CD14-positive monocyte (primary cell): ENCODE results near the gene ABCA2. TPM values are rescaled to one million over a fixed set of nuclear protein-coding genes. Genes with fewer than 3 reads are reported as not detected.

Experiments
- DNase-seq, 3 donors: peaks; one replicate each; pipeline ENCODE4 v3.0.0-alpha.2; 2011 to 2022
- H2AFZ ChIP-seq: 2 replicates; pipeline ENCODE4 v1.6.0; 2012; ENCODE audit warnings: mild to moderate bottlenecking, low read depth, low read length, inconsistent platforms; ENCODE audit not compliant: insufficient read depth, poor library complexity, severe bottlenecking
- H3K27ac ChIP-seq, 2 donors: 1 replicate in 1 of 2; 2 replicates in 1 of 2; pipeline ENCODE4 v1.5.1; 2012 to 2013; ENCODE audit warnings: low read length in 2 of 2, control low read depth in 1 of 2, inconsistent platforms in 1 of 2, low read depth in 1 of 2, mild to moderate bottlenecking in 1 of 2
- H3K27me3 ChIP-seq, 2 donors: one replicate each; pipeline versions ENCODE4 v1.6.0 to v1.6.1; 2011 to 2013; ENCODE audit warnings: low read length in 2 of 2; ENCODE audit not compliant: control insufficient read depth in 2 of 2, insufficient read depth in 2 of 2
- H3K36me3 ChIP-seq, 2 donors: replicated peaks in 1 of 2; 1 replicate in 1 of 2; 2 replicates in 1 of 2; pipeline versions ENCODE4 v1.5.1 to v1.6.1; 2012 to 2013; ENCODE audit warnings: low read length in 2 of 2, control low read depth in 1 of 2, inconsistent platforms in 1 of 2, mild to moderate bottlenecking in 1 of 2; ENCODE audit not compliant: insufficient read depth in 2 of 2, control insufficient read depth in 1 of 2
- H3K4me1 ChIP-seq, 2 donors: 1 replicate in 1 of 2; 2 replicates in 1 of 2; pipeline versions ENCODE4 v1.5.1 to v1.6.1; 2012 to 2013; ENCODE audit warnings: low read length in 2 of 2, control low read depth in 1 of 2, inconsistent platforms in 1 of 2, mild to moderate bottlenecking in 1 of 2, moderate library complexity in 1 of 2; ENCODE audit not compliant: insufficient read depth in 2 of 2, control insufficient read depth in 1 of 2
- H3K4me2 ChIP-seq: replicated peaks from 2 replicates; pipeline ENCODE3; 2012; ENCODE audit warnings: low read length, moderate library complexity, mild to moderate bottlenecking; ENCODE audit not compliant: poor library complexity, severe bottlenecking; ENCODE audit errors: extremely low read depth
- H3K4me3 ChIP-seq, 3 experiments: fragments of 200-600 bp in 1 of 3; sonication (generic) in 1 of 3; replicated peaks in 1 of 3; 1 replicate in 2 of 3; 2 replicates in 1 of 3; pipeline ENCODE4 v1.5.1; 2011 to 2013; ENCODE audit warnings: low read length in 3 of 3, mild to moderate bottlenecking in 3 of 3, control low read depth in 2 of 3, low read depth in 2 of 3, inconsistent platforms in 1 of 3, moderate library complexity in 1 of 3
- H3K79me2 ChIP-seq: 2 replicates; pipeline ENCODE4 v1.6.0; 2012; ENCODE audit warnings: mild to moderate bottlenecking, control low read depth, inconsistent platforms, low read length, moderate library complexity; ENCODE audit not compliant: insufficient read depth
- H3K9ac ChIP-seq: 2 replicates; pipeline ENCODE4 v1.6.0; 2017; ENCODE audit warnings: low read length, mild to moderate bottlenecking; ENCODE audit not compliant: insufficient read depth, poor library complexity, severe bottlenecking
- H3K9me3 ChIP-seq, 2 donors: replicated peaks in 1 of 2; 1 replicate in 1 of 2; 2 replicates in 1 of 2; pipeline versions ENCODE4 v1.5.1 to v1.6.1; 2012 to 2013; ENCODE audit warnings: low read length in 2 of 2, control low read depth in 1 of 2; ENCODE audit not compliant: control insufficient read depth in 1 of 2, insufficient read depth in 1 of 2
- H4K20me1 ChIP-seq: 2 replicates; pipeline ENCODE4 v1.6.0; 2012; ENCODE audit warnings: mild to moderate bottlenecking, low read length, control low read depth, moderate library complexity; ENCODE audit not compliant: insufficient read depth
- H3K27ac Mint-ChIP-seq, 7 donors: one replicate each; pipeline ENCODE4 v1.8.0; 2020; ENCODE audit warnings: mild to moderate bottlenecking in 7 of 7, mixed read lengths in 7 of 7, moderate library complexity in 6 of 7, inconsistent platforms in 2 of 7
- H3K27me3 Mint-ChIP-seq, 3 donors: one replicate each; pipeline ENCODE4 v1.8.0; 2021 to 2022; ENCODE audit warnings: low read depth in 3 of 3, mild to moderate bottlenecking in 3 of 3, mixed read lengths in 3 of 3, moderate library complexity in 3 of 3, inconsistent platforms in 1 of 3
- H3K36me3 Mint-ChIP-seq, 2 donors: one replicate each; pipeline ENCODE4 v1.8.0; 2020; ENCODE audit warnings: mixed read lengths in 2 of 2, inconsistent platforms in 1 of 2, mild to moderate bottlenecking in 1 of 2
- H3K4me1 Mint-ChIP-seq: one replicate; pipeline ENCODE4 v1.8.0; 2020; ENCODE audit warnings: mild to moderate bottlenecking, mixed read lengths
- H3K4me3 Mint-ChIP-seq, 2 donors: one replicate each; pipeline ENCODE4 v1.8.0; 2020; ENCODE audit warnings: mild to moderate bottlenecking in 2 of 2, mixed read lengths in 2 of 2, moderate library complexity in 1 of 2
- H3K9me3 Mint-ChIP-seq, 7 donors: one replicate each; pipeline ENCODE4 v1.8.0; 2020 to 2022; ENCODE audit warnings: mixed read lengths in 7 of 7, mild to moderate bottlenecking in 6 of 7, moderate library complexity in 6 of 7, inconsistent platforms in 2 of 7
- CTCF ChIP-seq: fragments of 200-600 bp; IDR thresholded peaks from one replicate; pipeline ENCODE4 v1.8.0; 2022; ENCODE audit warnings: antibody characterized with exemption, mild to moderate bottlenecking
- WGBS: methylation state at CpG from one replicate; pipeline ENCODE4 v1.1.5; 2013; ENCODE audit warnings: missing lambda C conversion rate; ENCODE audit not compliant: insufficient coverage; 5-methylcytosine and 5-hydroxymethylcytosine counted together
- intact Hi-C, 2 donors: fragments of 100-400 bp; cut with micrococcal nuclease; formaldehyde crosslinking; loops; one replicate each; pipeline versions ENCODE4 v1.15.0 to v1.15.1; 2023
- polyA plus RNA-seq, 3 donors: library from polyadenylated mRNA; depleted of rRNA in 1 of 3; unstranded in 2 of 3; stranded (reverse) in 1 of 3; fragments of 300-500 nt in 2 of 3; fragments of >200 nt in 1 of 3; fragmentation: Illumina TruSeq in 2 of 3; gene quantifications; 1 replicate in 2 of 3; 2 replicates in 1 of 3; pipeline ENCODE4 v1.2.3, GENCODE V29; 2012 to 2021

The ABCA2 gene
- polyA plus RNA-seq, 3 donors = 0.18 to 30.7 (median 0.40) TPM

- DNase-seq = peak; percentile 52 to 65 (median 57)
Observed at GRCh38 chr9:137030538-137031527, 2.8 kb upstream of the ABCA2 start.

More at GRCh38 chr9:137030538-137031527, 2.8 kb upstream of the ABCA2 start:
- Histone ChIP-seq H3K4me3 (peak overlapping the region; percentile 47 to 88 (median 68)), H3K27ac (peak overlapping the region; percentile 83 to 92), H3K4me1 (peaks cover 65 to 87% of the 10 kb centered on the region in 2 donors), H3K36me3 (peaks cover 4% of the 10 kb centered on the region in 2 donors), H3K9me3 (no peaks in the 10 kb centered on the region), H3K9ac (peak overlapping the region; percentile 77), H3K4me2 (peak overlapping the region; percentile 98), H3K79me2 (peaks cover 69% of the 10 kb centered on the region), H3K27me3 (no peaks in the 10 kb centered on the region), H4K20me1 (peaks cover 27% of the 10 kb centered on the region), H2AFZ (peak overlapping the region; percentile 48)
- Mint-ChIP-seq H3K4me3 (peak overlapping the region; percentile 87 to 92), H3K36me3 (peaks cover 0 to 6% of the 10 kb centered on the region in 2 donors), H3K27me3 (peaks cover 4 to 7% (median 4%) of the 10 kb centered on the region in 3 donors), H3K9me3 (no peaks in the 10 kb centered on the region), H3K27ac (peak overlapping the region; percentile 87 to 94 (median 91)), H3K4me1 (peaks cover 60% of the 10 kb centered on the region)
- intact Hi-C loops = loop anchor here (5.0 to 10.0 kb wide), 6 partner anchors 34 to 244 kb away; partner anchors contain the start of genes AJM1 (in 1 of the 2), C8G (in 1 of the 2), CLIC3 (in 1 of the 2) and FBXW5 (in 1 of the 2)
- WGBS = 34% methylated on average over 57 of the region's 65 CpGs
- TF ChIP-seq CTCF = no peak
